Measurements from ENCODE around the gene HDAC4. TPM values are rescaled to one million over a fixed set of nuclear protein-coding genes. Genes with fewer than 3 reads are reported as not detected.
"Not testable (repeated sequence)": the region's sequence is repeated elsewhere in the genome, so short reads cannot be mapped to it uniquely, and the experiment has no call there.

The HDAC4 gene
- total and polyA plus RNA-seq, 10 of the 15 experiments (the other 5 are each of a cell fraction or from before 2014, with no cell fraction given) = 0.22 to 15.7 (median 4.8) TPM

GRCh38 chr2:239070466-239070865 lies 330.4 kb downstream of the HDAC4 start:
- Histone ChIP-seq H3K27me3 (replicated peaks in 1 of 2; ENCODE audit: control insufficient read depth in 2 of 2, insufficient read depth in 2 of 2, low read length in 1 of 2) (no peaks in the 10 kb centered on the region), H3K27ac (ENCODE audit: control insufficient read depth, insufficient read depth) (no peak overlapping the region), H3K9ac (ENCODE audit: control insufficient read depth, insufficient read depth, low read length) (no peak overlapping the region), H2AFZ (ENCODE audit: control insufficient read depth, low read depth, low read length) (no peak overlapping the region), H3K79me2 (ENCODE audit: control insufficient read depth, insufficient read depth, low read length) (no peaks in the 10 kb centered on the region), H4K20me1 (ENCODE audit: control insufficient read depth, insufficient read depth) (no peaks in the 10 kb centered on the region), H3K4me2 (ENCODE audit: control insufficient read depth, insufficient read depth) (no peak overlapping the region), H3K4me3 (no peak overlapping the region), H3K9me3 (replicated peaks; ENCODE audit: control insufficient read depth, insufficient read depth, low read length) (no peaks in the 10 kb centered on the region), H3K4me1 (ENCODE audit: control insufficient read depth, insufficient read depth, low read length) (no peaks in the 10 kb centered on the region), H3K36me3 (ENCODE audit: control insufficient read depth in 2 of 2, insufficient read depth in 2 of 2, low read length in 1 of 2) (no peaks in the 10 kb centered on the region)
- RAD21 ChIA-PET (ENCODE audit: unreplicated experiment) = no interaction called here
- no peak for DNase-seq (ENCODE audit: low read depth, low spot score)
- no peak for TF ChIP-seq FOS (IDR thresholded peaks at IDR 0.05; ENCODE audit: borderline replicate concordance, extremely low read depth, insufficient read length)
- TF ChIP-seq NR2F1 (conservative IDR thresholded peaks at IDR 0.05) = no peak
- TF ChIP-seq, protein P1, sequence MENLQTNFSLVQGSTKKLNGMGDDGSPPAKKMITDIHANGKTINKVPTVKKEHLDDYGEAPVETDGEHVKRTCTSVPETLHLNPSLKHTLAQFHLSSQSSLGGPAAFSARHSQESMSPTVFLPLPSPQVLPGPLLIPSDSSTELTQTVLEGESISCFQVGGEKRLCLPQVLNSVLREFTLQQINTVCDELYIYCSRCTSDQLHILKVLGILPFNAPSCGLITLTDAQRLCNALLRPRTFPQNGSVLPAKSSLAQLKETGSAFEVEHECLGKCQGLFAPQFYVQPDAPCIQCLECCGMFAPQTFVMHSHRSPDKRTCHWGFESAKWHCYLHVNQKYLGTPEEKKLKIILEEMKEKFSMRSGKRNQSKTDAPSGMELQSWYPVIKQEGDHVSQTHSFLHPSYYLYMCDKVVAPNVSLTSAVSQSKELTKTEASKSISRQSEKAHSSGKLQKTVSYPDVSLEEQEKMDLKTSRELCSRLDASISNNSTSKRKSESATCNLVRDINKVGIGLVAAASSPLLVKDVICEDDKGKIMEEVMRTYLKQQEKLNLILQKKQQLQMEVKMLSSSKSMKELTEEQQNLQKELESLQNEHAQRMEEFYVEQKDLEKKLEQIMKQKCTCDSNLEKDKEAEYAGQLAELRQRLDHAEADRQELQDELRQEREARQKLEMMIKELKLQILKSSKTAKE (IDR thresholded peaks at IDR 0.05; ENCODE audit: low read depth, poor library complexity, severe bottlenecking) = no peak
- no peak for TF ChIP-seq CHD4 (IDR thresholded peaks at IDR 0.05)
- CTCF ChIA-PET = no interaction called here
- SMC1A ChIA-PET (ENCODE audit: uncharacterized antibody, unreplicated experiment) = no interaction called here
- POLR2A ChIA-PET = no interaction called here
- ATAC-seq = no peak
- no peak for FAIRE-seq
- intact Hi-C loops (cut with micrococcal nuclease; ENCODE audit: unreplicated experiment) (no loop called here), in situ Hi-C loops (cut with MboI) (no loop called here)
- BruUV-seq (replicated peaks) = no TSS peak
- 67% methylated on average over 9 of the region's 9 CpGs for WGBS (ENCODE audit: insufficient coverage, insufficient replicate concordance, low lambda C conversion rate, missing lambda C conversion rate)

- 4% methylated on average over 16 of the region's 18 CpGs for WGBS (ENCODE audit: insufficient coverage, insufficient replicate concordance, low lambda C conversion rate, missing lambda C conversion rate)
- H4K20me1 ChIP-seq (ENCODE audit: control insufficient read depth, insufficient read depth); H3K4me2 ChIP-seq (ENCODE audit: control insufficient read depth, insufficient read depth); POLR2A ChIA-PET; H3K9ac ChIP-seq (ENCODE audit: control insufficient read depth, insufficient read depth, low read length); DNase-seq (ENCODE audit: low read depth, low spot score); H3K79me2 ChIP-seq (ENCODE audit: control insufficient read depth, insufficient read depth, low read length); SMC1A ChIA-PET (ENCODE audit: uncharacterized antibody, unreplicated experiment); H3K4me3 ChIP-seq; FAIRE-seq; H3K4me1 ChIP-seq (ENCODE audit: control insufficient read depth, insufficient read depth, low read length); in situ Hi-C loops (cut with MboI); H3K27me3 ChIP-seq (replicated peaks in 1 of 2; ENCODE audit: control insufficient read depth in 2 of 2, insufficient read depth in 2 of 2, low read length in 1 of 2); H3K9me3 ChIP-seq (replicated peaks; ENCODE audit: control insufficient read depth, insufficient read depth, low read length); intact Hi-C loops (cut with micrococcal nuclease; ENCODE audit: unreplicated experiment); H3K27ac ChIP-seq (ENCODE audit: control insufficient read depth, insufficient read depth); BruUV-seq (replicated peaks); ATAC-seq; H3K36me3 ChIP-seq (ENCODE audit: control insufficient read depth in 2 of 2, insufficient read depth in 2 of 2, low read length in 1 of 2); H2AFZ ChIP-seq (ENCODE audit: control insufficient read depth, low read depth, low read length); RAD21 ChIA-PET (ENCODE audit: unreplicated experiment); CTCF ChIA-PET: not testable (repeated sequence)
These were observed 331.2 kb downstream of the HDAC4 start for GRCh38 chr2:239069362-239070333.

Data from GM12878 (cell line).